Panc1 (cell line): ENCODE data around the gene NDUFA13. TPM values are rescaled to one million over a fixed set of nuclear protein-coding genes. Genes with fewer than 3 reads are reported as not detected.

ENCODE experiments used
- ATAC-seq: fragments of 200-7000 bp; cut with Tn5 transposase; 2 replicates; pipeline ENCODE4 v1.9.1; 2020; ENCODE audit warnings: mild to moderate bottlenecking, moderate library complexity
- BruUV-seq: library from RNA; stranded (reverse); fragments of 400-500 nt; replicated peaks from 2 replicates; lab custom pipeline; 2021; lab: Mats Ljungman, UMichigan
- CTCF ChIA-PET: fragments of 300-600 bp; sonication (Branson Sonifier 250); formaldehyde crosslinking; loops from one replicate; lab custom pipeline; 2022; ENCODE audit warnings: antibody characterized with exemption; lab: Charles Lee
- POLR2A ChIA-PET: fragments of 300-600 bp; sonication (Branson Sonifier 250); formaldehyde crosslinking; loops from one replicate; lab custom pipeline; 2022; ENCODE audit warnings: antibody characterized with exemption; lab: Charles Lee
- DNase-seq: peaks from one replicate; pipeline ENCODE4 v3.0.0-alpha.2; 2010; ENCODE audit warnings: low read depth, low spot score
- H3K27ac ChIP-seq: 2 replicates; pipeline ENCODE4 v1.5.1; 2011; ENCODE audit warnings: mild to moderate bottlenecking, low read length, inconsistent platforms
- H3K27me3 ChIP-seq: fragments of 200-500 bp; sonication (Bioruptor generic); 2 replicates; pipeline ENCODE4 v1.6.0; 2014; ENCODE audit warnings: low read length, inconsistent platforms; ENCODE audit not compliant: control insufficient read depth, insufficient read depth
- H3K36me3 ChIP-seq: fragments of 200-500 bp; sonication (Bioruptor generic); 2 replicates; pipeline ENCODE4 v1.5.1; 2014; ENCODE audit warnings: inconsistent platforms, mild to moderate bottlenecking, low read length, moderate library complexity; ENCODE audit not compliant: control insufficient read depth, insufficient read depth
- H3K4me1 ChIP-seq: 2 replicates; pipeline ENCODE4 v1.5.1; 2011; ENCODE audit warnings: inconsistent platforms, mild to moderate bottlenecking, low read length, moderate library complexity; ENCODE audit not compliant: control insufficient read depth, insufficient read depth
- H3K4me3 ChIP-seq, 2 experiments: 2 replicates each; pipeline ENCODE4 v1.5.1; 2011 to 2012; ENCODE audit warnings: low read depth in 2 of 2, low read length in 2 of 2, mild to moderate bottlenecking in 2 of 2, inconsistent platforms in 1 of 2, moderate library complexity in 1 of 2
- H3K9me3 ChIP-seq: fragments of 200-500 bp; sonication (Bioruptor generic); 2 replicates; pipeline ENCODE4 v1.5.1; 2014; ENCODE audit warnings: low read depth, mild to moderate bottlenecking, inconsistent platforms, low read length, moderate library complexity; ENCODE audit not compliant: control insufficient read depth, insufficient read depth
- POLR2AphosphoS5 ChIP-seq: IDR thresholded peaks from 2 replicates; pipeline ENCODE4 v1.6.1; 2012; ENCODE audit warnings: mild to moderate bottlenecking, low read depth, low read length, moderate library complexity
- REST ChIP-seq, 2 experiments: IDR thresholded peaks; 2 replicates each; pipeline ENCODE4 v1.6.1; 2011 to 2012; ENCODE audit warnings: low read depth in 2 of 2, control low read depth in 1 of 2, low read length in 1 of 2, mild to moderate bottlenecking in 1 of 2, moderate library complexity in 1 of 2; ENCODE audit not compliant: insufficient read depth in 1 of 2
- SIN3A ChIP-seq: IDR thresholded peaks from 2 replicates; pipeline ENCODE4 v1.6.1; 2012; ENCODE audit warnings: low read depth, mild to moderate bottlenecking, low read length, moderate library complexity, borderline replicate concordance; ENCODE audit not compliant: insufficient read depth
- TCF7L2 ChIP-seq: IDR thresholded peaks from 2 replicates; pipeline ENCODE4 v1.6.1; 2011; ENCODE audit warnings: mild to moderate bottlenecking, low read depth, low read length, inconsistent platforms
- in situ Hi-C: cut with HindIII; loops from 2 replicates; pipeline ENCODE4 v1.10.0; 2016; ENCODE audit warnings: low sequenced_read_pairs, low pct_unique_long_range_greater_than_20kb
- intact Hi-C: fragments of 100-400 bp; cut with micrococcal nuclease; formaldehyde crosslinking; loops from one replicate; pipeline ENCODE4 v1.10.0; 2022; ENCODE audit not compliant: unreplicated experiment
- total RNA-seq: library from RNA; stranded (reverse); gene quantifications from one replicate; pipeline ENCODE4 v1.2.1, GENCODE V29; 2021; ENCODE audit not compliant: unreplicated experiment
- TF ChIP-seq, protein P1 (sequence below): fragments of 450-650 bp; IDR thresholded peaks from 2 replicates; pipeline ENCODE4 v1.5.1; 2017; ENCODE audit warnings: mild to moderate bottlenecking

NDUFA13 gene
- total RNA-seq, 1 experiment from 2014 or later: 287 TPM

- Histone ChIP-seq H3K36me3 (no peaks in the 10 kb centered on the region), H3K27ac (no peak overlapping the region), H3K4me1 (no peaks in the 10 kb centered on the region), H3K4me3 (no peak overlapping the region), H3K9me3 (no peaks in the 10 kb centered on the region), H3K27me3 (no peaks in the 10 kb centered on the region)
- no peak for TF ChIP-seq SIN3A
- ATAC-seq (no peak), DNase-seq (no peak)
- CTCF ChIA-PET: no interaction called here
- POLR2A ChIA-PET: interaction anchor here (0.6 kb wide), 1 partner anchor 10 kb away, joined by 4 read pairs; no protein-coding TSS in a partner anchor
- BruUV-seq: no TSS peak
- in situ Hi-C loops (no loop called here), intact Hi-C loops (no loop called here)
These were observed 50.3 kb downstream of the NDUFA13 start for GRCh38 chr19:19566306-19566705.

- intact Hi-C loops: no loop called here
- no TSS peak for BruUV-seq
- ChIA-PET POLR2A (no interaction called here), CTCF (no interaction called here)
- in situ Hi-C loops: no loop called here
- H3K4me3 ChIP-seq: no peak overlapping the region
- H3K36me3 ChIP-seq: no peaks in the 10 kb centered on the region
- no peak for DNase-seq
- H3K9me3 ChIP-seq: no peaks in the 10 kb centered on the region
- no peak overlapping the region for H3K27ac ChIP-seq
- no peaks in the 10 kb centered on the region for H3K4me1 ChIP-seq
- H3K27me3 ChIP-seq: no peaks in the 10 kb centered on the region
- TF ChIP-seq SIN3A (no peak), REST (IDR thresholded peaks at IDR 0.05; ENCODE audit: insufficient read depth in 1 of 2, low read depth in 2 of 2, low read length in 1 of 2) (no peak), TCF7L2 (no peak), POLR2AphosphoS5 (no peak)
- TF ChIP-seq, protein P1, sequence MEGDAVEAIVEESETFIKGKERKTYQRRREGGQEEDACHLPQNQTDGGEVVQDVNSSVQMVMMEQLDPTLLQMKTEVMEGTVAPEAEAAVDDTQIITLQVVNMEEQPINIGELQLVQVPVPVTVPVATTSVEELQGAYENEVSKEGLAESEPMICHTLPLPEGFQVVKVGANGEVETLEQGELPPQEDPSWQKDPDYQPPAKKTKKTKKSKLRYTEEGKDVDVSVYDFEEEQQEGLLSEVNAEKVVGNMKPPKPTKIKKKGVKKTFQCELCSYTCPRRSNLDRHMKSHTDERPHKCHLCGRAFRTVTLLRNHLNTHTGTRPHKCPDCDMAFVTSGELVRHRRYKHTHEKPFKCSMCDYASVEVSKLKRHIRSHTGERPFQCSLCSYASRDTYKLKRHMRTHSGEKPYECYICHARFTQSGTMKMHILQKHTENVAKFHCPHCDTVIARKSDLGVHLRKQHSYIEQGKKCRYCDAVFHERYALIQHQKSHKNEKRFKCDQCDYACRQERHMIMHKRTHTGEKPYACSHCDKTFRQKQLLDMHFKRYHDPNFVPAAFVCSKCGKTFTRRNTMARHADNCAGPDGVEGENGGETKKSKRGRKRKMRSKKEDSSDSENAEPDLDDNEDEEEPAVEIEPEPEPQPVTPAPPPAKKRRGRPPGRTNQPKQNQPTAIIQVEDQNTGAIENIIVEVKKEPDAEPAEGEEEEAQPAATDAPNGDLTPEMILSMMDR: no peak
- ATAC-seq: no peak
These were observed 51.4 kb downstream of the NDUFA13 start for GRCh38 chr19:19567391-19567790.
